K562 (cell line): Measurements from ENCODE around the gene CCDC183. TPM values are rescaled to one million over a fixed set of nuclear protein-coding genes. Genes with fewer than 3 reads are reported as not detected.

Experiments
- CBFB ChIP-seq: sonication (generic); formaldehyde crosslinking; IDR thresholded peaks from 2 replicates; pipeline ENCODE4 v1.4.0; 2020; ENCODE audit warnings: mild to moderate bottlenecking, missing genetic modification reagents
- CLOCK ChIP-seq: fragments of 250-450 bp; sonication (Bioruptor Pico); IDR thresholded peaks from 2 replicates; pipeline ENCODE4 v1.4.0; 2020; ENCODE audit warnings: mild to moderate bottlenecking, moderate library complexity, borderline replicate concordance
- GTF2B ChIP-seq: IDR thresholded peaks from 2 replicates; pipeline ENCODE4 v1.6.1; 2011; ENCODE audit not compliant: insufficient read length; ENCODE audit errors: extremely low read depth
- RBFOX2 ChIP-seq: fragments of 200-400 bp; formaldehyde crosslinking; IDR thresholded peaks from 2 replicates; pipeline ENCODE4 v1.6.1; 2017; ENCODE audit warnings: low read depth, mild to moderate bottlenecking, low read length, moderate library complexity
- REST ChIP-seq, 2 experiments: fragments of 450-650 bp; formaldehyde crosslinking in 1 of 2; IDR thresholded peaks; 2 replicates each; pipeline versions ENCODE4 v1.4.0 to v1.6.1; 2014 to 2020; ENCODE audit warnings: mild to moderate bottlenecking in 2 of 2, borderline replicate concordance in 1 of 2, low read depth in 1 of 2
- SAFB2 ChIP-seq: fragments of 200-400 bp; formaldehyde crosslinking; IDR thresholded peaks from 2 replicates; pipeline ENCODE4 v1.6.1; 2018; ENCODE audit warnings: borderline replicate concordance, low read length, low read depth, moderate library complexity; ENCODE audit not compliant: severe bottlenecking
- SMAD3 ChIP-seq: fragments of 450-650 bp; formaldehyde crosslinking; conservative IDR thresholded peaks from 2 replicates; pipeline ENCODE4 v1.4.0; 2020; ENCODE audit warnings: mild to moderate bottlenecking
- SMAD4 ChIP-seq: fragments of 250-450 bp; sonication (Bioruptor Pico); conservative IDR thresholded peaks from 2 replicates; pipeline ENCODE4 v1.8.0; 2021; ENCODE audit warnings: inconsistent platforms, mild to moderate bottlenecking, moderate library complexity
- TAF15 ChIP-seq: fragments of 200-400 bp; formaldehyde crosslinking; IDR thresholded peaks from 2 replicates; pipeline ENCODE4 v1.6.1; 2017; ENCODE audit warnings: mild to moderate bottlenecking, low read depth, low read length, moderate library complexity
- TCF15 ChIP-seq: fragments of 250-450 bp; sonication (Bioruptor Pico); IDR thresholded peaks from 2 replicates; pipeline ENCODE4 v1.8.0; 2022; ENCODE audit warnings: moderate library complexity, mild to moderate bottlenecking, inconsistent platforms
- ZBTB5 ChIP-seq: fragments of 450-650 bp; IDR thresholded peaks from 2 replicates; pipeline ENCODE4 v1.6.1; 2017; ENCODE audit warnings: antibody characterized with exemption
- ZFX ChIP-seq: sonication (generic); formaldehyde crosslinking; IDR thresholded peaks from 2 replicates; pipeline ENCODE4 v1.8.0; 2022; ENCODE audit warnings: mild to moderate bottlenecking, missing genetic modification reagents, moderate library complexity
- ZNF785 ChIP-seq: fragments of 250-450 bp; sonication (Bioruptor Pico); IDR thresholded peaks from 2 replicates; pipeline ENCODE4 v1.4.0; 2020; ENCODE audit warnings: mild to moderate bottlenecking
- polyA plus RNA-seq, 8 experiments: library from polyadenylated mRNA; depleted of rRNA in 4 of 8; stranded (reverse) in 5 of 8; unstranded in 3 of 8; fragments of >200 nt; fragmentation: Nextera tagmentation in 2 of 8; fragmentation: Illumina TruSeq in 1 of 8; extraction: Ambion mirVana in 2 of 8; extraction: Trizol in 1 of 8; gene quantifications; 2 replicates each; pipeline versions ENCODE4 v1.2.1 to v1.2.3, GENCODE V29; 2011 to 2014; ENCODE audit warnings: inconsistent platforms in 1 of 8, missing spikeins in 1 of 8
- total RNA-seq, 7 experiments: library from RNA; depleted of rRNA in 6 of 7; stranded (reverse); fragments of >200 nt in 6 of 7; fragmentation: Illumina TruSeq in 2 of 7; extraction: Trizol in 2 of 7; gene quantifications; 2 replicates each; pipeline versions ENCODE4 v1.2.1 to v1.2.3, GENCODE V29; 2011 to 2021; ENCODE audit warnings: low replicate concordance in 1 of 7

Gene CCDC183
- total and polyA plus RNA-seq, 9 of the 15 experiments (the other 6 are each of a cell fraction or from before 2014, with no cell fraction given), result 0.21 to 0.60 (median 0.29) TPM; not detected in 4

- TF ChIP-seq ZFX (CRISPR knock-in tag) (no peak), SMAD3 (CRISPR knock-in tag) (no peak), RBFOX2 (no peak), TAF15 (no peak), SAFB2 (no peak), GTF2B (no peak), CLOCK (CRISPR knock-in tag) (no peak), ZBTB5 (no peak), CBFB (CRISPR knock-in tag) (no peak), SMAD4 (no peak), ZNF785 (CRISPR knock-in tag) (no peak), REST (IDR thresholded peaks at IDR 0.05; ENCODE audit: borderline replicate concordance) (no peak), REST (CRISPR knock-in tag; IDR thresholded peaks at IDR 0.05; ENCODE audit: low read depth) (no peak), TCF15 (no peak)
Observed at GRCh38 chr9:136750526-136750925, 45.6 kb upstream of the CCDC183 start (continued).
